HG02571 (cell line): ENCODE data around the gene AKAP7.

Source experiments
- ATAC-seq: cut with Tn5 transposase; IDR thresholded peaks from one replicate; pipeline ENCODE4 v1.9.1; 2021; ENCODE audit warnings: mild to moderate bottlenecking, moderate library complexity; ENCODE audit not compliant: unreplicated experiment

AKAP7 gene

GRCh38 chr6:131132360-131132759 lies 2.9 kb upstream of the AKAP7 start:
- ATAC-seq = no peak

GRCh38 chr6:131134220-131134979 lies 867 bp upstream of the AKAP7 start:
- ATAC-seq = no peak

- no peak for ATAC-seq
Measured at GRCh38 chr6:131134980-131135243, 355 bp upstream of the AKAP7 start.

- ATAC-seq = no peak
Measured at GRCh38 chr6:131136021-131136786, 937 bp downstream of the AKAP7 start.

- ATAC-seq = no peak
Measured at GRCh38 chr6:131139599-131139998, 4.3 kb downstream of the AKAP7 start.

GRCh38 chr6:131143319-131143718 lies 8.1 kb downstream of the AKAP7 start:
- no peak for ATAC-seq

- no peak for ATAC-seq
Measured at GRCh38 chr6:131146865-131147264, 11.6 kb downstream of the AKAP7 start.

GRCh38 chr6:131156411-131156810 lies 21.1 kb downstream of the AKAP7 start:
- ATAC-seq = no peak

- no peak for ATAC-seq
Measured at GRCh38 chr6:131159578-131159977, 24.3 kb downstream of the AKAP7 start.

GRCh38 chr6:131160254-131160758 lies 25.0 kb downstream of the AKAP7 start:
- no peak for ATAC-seq

GRCh38 chr6:131161987-131162386 lies 26.7 kb downstream of the AKAP7 start:
- no peak for ATAC-seq

- no peak for ATAC-seq
Measured at GRCh38 chr6:131163886-131164285, 28.6 kb downstream of the AKAP7 start.

GRCh38 chr6:131164506-131164905 lies 29.2 kb downstream of the AKAP7 start:
- no peak for ATAC-seq

GRCh38 chr6:131167773-131168172 lies 32.5 kb downstream of the AKAP7 start:
- no peak for ATAC-seq

- no peak for ATAC-seq
Measured at GRCh38 chr6:131169613-131170012, 34.3 kb downstream of the AKAP7 start.

- no peak for ATAC-seq
Measured at GRCh38 chr6:131172222-131172621, 37.0 kb downstream of the AKAP7 start.

- ATAC-seq = no peak
Measured at GRCh38 chr6:131173680-131174079, 38.4 kb downstream of the AKAP7 start.

- ATAC-seq = no peak
Measured at GRCh38 chr6:131175564-131175963, 40.3 kb downstream of the AKAP7 start.

- no peak for ATAC-seq
Measured at GRCh38 chr6:131177996-131178395, 42.7 kb downstream of the AKAP7 start.

GRCh38 chr6:131182991-131183425 lies 47.7 kb downstream of the AKAP7 start:
- ATAC-seq = no peak

- no peak for ATAC-seq
Measured at GRCh38 chr6:131183427-131184095, 48.3 kb downstream of the AKAP7 start.

GRCh38 chr6:131191590-131191989 lies 56.3 kb downstream of the AKAP7 start:
- no peak for ATAC-seq
